ENCODE measurements around the gene CCDC154. TPM values are rescaled to one million over a fixed set of nuclear protein-coding genes. Genes with fewer than 3 reads are reported as not detected.

Gene CCDC154
- total RNA-seq, 2 experiments from 2014 or later, result 0.85 to 1.1 TPM

DNA sequence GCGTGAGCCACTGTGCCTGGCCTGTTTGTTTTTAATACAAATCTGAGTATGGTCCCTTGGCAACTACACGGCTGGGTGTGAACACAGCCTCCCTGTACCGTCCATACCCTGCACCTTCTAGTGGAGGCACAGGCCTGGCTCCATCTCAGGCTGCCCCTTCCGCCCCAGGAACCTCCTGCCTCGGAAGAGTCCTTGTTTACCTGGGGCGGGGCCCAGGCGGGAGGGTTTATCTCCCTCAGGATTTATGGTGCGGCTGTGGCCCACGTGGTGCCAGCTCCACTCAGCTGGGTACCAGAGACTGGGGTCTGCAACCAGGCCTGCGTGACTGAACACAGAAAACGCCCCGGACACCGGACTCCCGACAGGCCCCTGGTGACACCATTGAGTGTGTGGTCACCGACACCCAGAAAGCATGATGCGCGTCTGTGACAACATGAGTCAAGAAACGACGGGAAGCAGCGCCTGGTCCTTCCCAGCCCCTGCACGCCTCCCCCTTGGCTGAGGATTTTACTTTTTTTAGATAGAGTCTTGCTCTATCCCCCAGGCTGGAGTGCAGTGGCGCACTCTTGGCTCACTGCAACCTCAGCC, 48.8 kb downstream of the CCDC154 start:
- Histone ChIP-seq H4K20me1 (ENCODE audit: insufficient read depth, low read length) (no peaks in the 10 kb centered on the region), H3K4me2 (ENCODE audit: low read length) (no peak overlapping the region), H3K79me2 (ENCODE audit: insufficient read depth, low read depth, low read length) (no peaks in the 10 kb centered on the region), H3K27ac (ENCODE audit: low read depth, low read length, poor library complexity, severe bottlenecking) (no peak overlapping the region), H3K4me1 (ENCODE audit: insufficient read depth, low read length, poor library complexity, severe bottlenecking) (no peaks in the 10 kb centered on the region), H3K36me3 (ENCODE audit: insufficient read depth, low read length) (no peaks in the 10 kb centered on the region), H3K9me2 (ENCODE audit: insufficient read depth, low read length) (no peaks in the 10 kb centered on the region), H3K9me3 (ENCODE audit: low read length) (no peaks in the 10 kb centered on the region), H2AFZ (ENCODE audit: low read length) (no peak overlapping the region), H3K4me3 (ENCODE audit: low read depth, low read length, poor library complexity, severe bottlenecking) (no peak overlapping the region)
- DNase-seq (ENCODE audit: low spot score), result no peak
- BruUV-seq (replicated peaks), result no TSS peak
- intact Hi-C loops (cut with micrococcal nuclease; ENCODE audit: unreplicated experiment), result no loop called here
- TF ChIP-seq EZH2phosphoT487 (IDR thresholded peaks at IDR 0.05; ENCODE audit: borderline replicate concordance, low read depth, low read length), result no peak
- TF ChIP-seq, protein P1, sequence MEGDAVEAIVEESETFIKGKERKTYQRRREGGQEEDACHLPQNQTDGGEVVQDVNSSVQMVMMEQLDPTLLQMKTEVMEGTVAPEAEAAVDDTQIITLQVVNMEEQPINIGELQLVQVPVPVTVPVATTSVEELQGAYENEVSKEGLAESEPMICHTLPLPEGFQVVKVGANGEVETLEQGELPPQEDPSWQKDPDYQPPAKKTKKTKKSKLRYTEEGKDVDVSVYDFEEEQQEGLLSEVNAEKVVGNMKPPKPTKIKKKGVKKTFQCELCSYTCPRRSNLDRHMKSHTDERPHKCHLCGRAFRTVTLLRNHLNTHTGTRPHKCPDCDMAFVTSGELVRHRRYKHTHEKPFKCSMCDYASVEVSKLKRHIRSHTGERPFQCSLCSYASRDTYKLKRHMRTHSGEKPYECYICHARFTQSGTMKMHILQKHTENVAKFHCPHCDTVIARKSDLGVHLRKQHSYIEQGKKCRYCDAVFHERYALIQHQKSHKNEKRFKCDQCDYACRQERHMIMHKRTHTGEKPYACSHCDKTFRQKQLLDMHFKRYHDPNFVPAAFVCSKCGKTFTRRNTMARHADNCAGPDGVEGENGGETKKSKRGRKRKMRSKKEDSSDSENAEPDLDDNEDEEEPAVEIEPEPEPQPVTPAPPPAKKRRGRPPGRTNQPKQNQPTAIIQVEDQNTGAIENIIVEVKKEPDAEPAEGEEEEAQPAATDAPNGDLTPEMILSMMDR (conservative IDR thresholded peaks at IDR 0.05; ENCODE audit: low read length), result no peak
- POLR2A ChIA-PET, result no interaction called here
- CTCF ChIA-PET (ENCODE audit: unreplicated experiment), result no interaction called here

DNA sequence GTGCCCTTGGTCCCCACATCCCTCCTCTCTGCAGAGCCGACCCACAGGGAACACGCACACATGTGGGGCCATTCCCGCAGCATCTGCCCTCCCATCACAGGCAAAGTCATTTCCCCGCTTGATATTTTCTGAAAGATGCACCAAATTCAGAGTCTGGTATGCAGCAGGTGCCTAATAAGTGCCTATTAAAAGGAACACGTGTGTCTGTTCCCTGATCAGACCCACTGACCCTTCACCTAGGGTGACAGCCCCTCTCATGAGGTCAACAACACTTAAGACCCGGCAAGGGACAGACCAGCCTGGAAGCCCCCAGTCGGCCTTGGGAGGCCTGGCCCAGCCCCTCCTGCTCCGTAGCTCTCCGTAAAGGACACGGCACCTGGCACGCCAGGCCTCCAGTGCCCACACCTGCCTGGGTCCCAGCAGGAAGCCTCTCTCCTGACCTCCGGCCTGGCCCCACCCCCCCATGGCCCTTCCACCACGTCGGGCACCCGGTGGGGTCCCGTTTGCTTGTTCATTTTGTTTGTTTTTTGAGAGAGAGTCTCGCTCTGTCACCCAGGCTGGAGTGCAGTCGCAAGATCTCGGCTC, 49.9 kb downstream of the CCDC154 start:
- TF ChIP-seq, protein P1 (conservative IDR thresholded peaks at IDR 0.05; ENCODE audit: low read length), result no peak
- TF ChIP-seq EZH2phosphoT487 (IDR thresholded peaks at IDR 0.05; ENCODE audit: borderline replicate concordance, low read depth, low read length), result no peak
- H3K4me1 ChIP-seq (ENCODE audit: insufficient read depth, low read length, poor library complexity, severe bottlenecking), result no peaks in the 10 kb centered on the region
- ChIA-PET POLR2A (no interaction called here), CTCF (ENCODE audit: unreplicated experiment) (no interaction called here)
- H3K4me2 ChIP-seq (ENCODE audit: low read length), result no peak overlapping the region
- no peak overlapping the region for H3K4me3 ChIP-seq (ENCODE audit: low read depth, low read length, poor library complexity, severe bottlenecking)
- H4K20me1 ChIP-seq (ENCODE audit: insufficient read depth, low read length), result no peaks in the 10 kb centered on the region
- DNase-seq (ENCODE audit: low spot score), result no peak
- H3K9me2 ChIP-seq (ENCODE audit: insufficient read depth, low read length), result no peaks in the 10 kb centered on the region
- BruUV-seq (replicated peaks), result no TSS peak
- no peaks in the 10 kb centered on the region for H3K79me2 ChIP-seq (ENCODE audit: insufficient read depth, low read depth, low read length)
- H3K27ac ChIP-seq (ENCODE audit: low read depth, low read length, poor library complexity, severe bottlenecking), result no peak overlapping the region
- H2AFZ ChIP-seq (ENCODE audit: low read length), result no peak overlapping the region
- intact Hi-C loops (cut with micrococcal nuclease; ENCODE audit: unreplicated experiment), result no loop called here
- H3K9me3 ChIP-seq (ENCODE audit: low read length), result no peaks in the 10 kb centered on the region
- H3K36me3 ChIP-seq (ENCODE audit: insufficient read depth, low read length), result no peaks in the 10 kb centered on the region

DNA sequence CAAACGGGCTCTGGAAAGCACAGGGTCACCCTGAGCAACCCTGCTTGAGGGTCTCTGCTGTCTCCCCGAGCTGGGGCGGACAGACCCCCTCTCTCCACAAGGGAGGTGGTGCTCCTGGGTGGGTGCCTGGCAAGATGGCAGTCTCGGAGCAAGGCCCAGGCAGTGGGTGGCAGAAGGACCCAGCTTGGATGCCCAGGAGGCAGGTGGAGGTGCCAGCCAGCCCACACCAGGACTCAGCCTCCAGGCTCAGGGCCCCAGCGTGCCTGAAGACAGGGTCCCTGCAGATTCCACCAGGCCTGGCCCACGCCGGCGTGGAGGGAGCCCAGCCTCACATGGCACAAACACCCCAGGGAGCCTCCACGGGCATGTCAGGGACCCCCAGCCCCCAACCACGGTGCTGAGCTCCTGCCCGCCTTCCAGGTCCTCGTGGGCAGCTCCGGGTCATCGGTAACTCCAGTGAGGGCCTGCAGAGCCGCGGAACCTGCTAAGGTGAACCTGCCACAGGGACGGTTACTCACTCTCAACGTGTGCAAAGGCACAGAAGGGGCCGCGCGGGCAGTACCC, 50.7 kb downstream of the CCDC154 start:
- H3K4me1 ChIP-seq (ENCODE audit: insufficient read depth, low read length, poor library complexity, severe bottlenecking), result no peaks in the 10 kb centered on the region
- no peak overlapping the region for H3K4me2 ChIP-seq (ENCODE audit: low read length)
- TF ChIP-seq, protein P1 (conservative IDR thresholded peaks at IDR 0.05; ENCODE audit: low read length), result no peak
- TF ChIP-seq EZH2phosphoT487 (IDR thresholded peaks at IDR 0.05; ENCODE audit: borderline replicate concordance, low read depth, low read length), result no peak
- no TSS peak for BruUV-seq (replicated peaks)
- no peaks in the 10 kb centered on the region for H4K20me1 ChIP-seq (ENCODE audit: insufficient read depth, low read length)
- CTCF ChIA-PET (ENCODE audit: unreplicated experiment), result no interaction called here
- H3K36me3 ChIP-seq (ENCODE audit: insufficient read depth, low read length), result no peaks in the 10 kb centered on the region
- H3K9me2 ChIP-seq (ENCODE audit: insufficient read depth, low read length), result no peaks in the 10 kb centered on the region
- H3K27ac ChIP-seq (ENCODE audit: low read depth, low read length, poor library complexity, severe bottlenecking), result no peak overlapping the region
- DNase-seq (ENCODE audit: low spot score), result no peak
- no peak overlapping the region for H2AFZ ChIP-seq (ENCODE audit: low read length)
- H3K79me2 ChIP-seq (ENCODE audit: insufficient read depth, low read depth, low read length), result no peaks in the 10 kb centered on the region
- POLR2A ChIA-PET, result no interaction called here
- no peak overlapping the region for H3K4me3 ChIP-seq (ENCODE audit: low read depth, low read length, poor library complexity, severe bottlenecking)
- intact Hi-C loops (cut with micrococcal nuclease; ENCODE audit: unreplicated experiment), result no loop called here
- no peaks in the 10 kb centered on the region for H3K9me3 ChIP-seq (ENCODE audit: low read length)
